ENCODE measurements around the gene OAS3.

GRCh38 chr12:112941528-112942335, 3.5 kb downstream of the OAS3 start:
- TF ChIP-seq CTCF (IDR thresholded peaks at IDR 0.05 in 8 of 11, conservative IDR thresholded peaks at IDR 0.05 in 3 of 11) (no peak), POLR2A (IDR thresholded peaks at IDR 0.05) (no peak), POLR2AphosphoS5 (IDR thresholded peaks at IDR 0.05) (no peak)

Data from spleen (tissue), 7 donors.